PFSK-1 (cell line): ENCODE measurements around the gene CCDC183.

Experiments used
- FOXP2 ChIP-seq: optimal IDR thresholded peaks from 2 replicates; pipeline ENCODE3; 2011; ENCODE audit warnings: borderline replicate concordance, control low read depth, inconsistent platforms; ENCODE audit not compliant: insufficient read depth; ENCODE audit errors: extremely low read length, extremely low read depth
- POLR2AphosphoS5 ChIP-seq: IDR thresholded peaks from 2 replicates; pipeline ENCODE4 v1.6.1; 2012; ENCODE audit warnings: low read depth, mild to moderate bottlenecking, control low read depth, low read length, moderate library complexity
- SIN3A ChIP-seq: IDR thresholded peaks from 2 replicates; pipeline ENCODE4 v1.6.1; 2012; ENCODE audit warnings: mild to moderate bottlenecking, low read length, moderate library complexity, borderline replicate concordance; ENCODE audit not compliant: insufficient read depth
- TAF1 ChIP-seq: IDR thresholded peaks from 2 replicates; pipeline ENCODE4 v1.6.1; 2012; ENCODE audit warnings: low read length, control low read depth, borderline replicate concordance; ENCODE audit not compliant: insufficient read depth
- TF ChIP-seq, protein P1 (sequence below), 2 experiments: IDR thresholded peaks; 2 replicates each; pipeline versions ENCODE4 v1.6.1 to v1.8.0; 2011 to 2012; ENCODE audit warnings: low read depth in 2 of 2, low read length in 2 of 2, control low read depth in 1 of 2, inconsistent platforms in 1 of 2, mild to moderate bottlenecking in 1 of 2, moderate library complexity in 1 of 2; ENCODE audit not compliant: insufficient read depth in 1 of 2

Gene CCDC183

DNA sequence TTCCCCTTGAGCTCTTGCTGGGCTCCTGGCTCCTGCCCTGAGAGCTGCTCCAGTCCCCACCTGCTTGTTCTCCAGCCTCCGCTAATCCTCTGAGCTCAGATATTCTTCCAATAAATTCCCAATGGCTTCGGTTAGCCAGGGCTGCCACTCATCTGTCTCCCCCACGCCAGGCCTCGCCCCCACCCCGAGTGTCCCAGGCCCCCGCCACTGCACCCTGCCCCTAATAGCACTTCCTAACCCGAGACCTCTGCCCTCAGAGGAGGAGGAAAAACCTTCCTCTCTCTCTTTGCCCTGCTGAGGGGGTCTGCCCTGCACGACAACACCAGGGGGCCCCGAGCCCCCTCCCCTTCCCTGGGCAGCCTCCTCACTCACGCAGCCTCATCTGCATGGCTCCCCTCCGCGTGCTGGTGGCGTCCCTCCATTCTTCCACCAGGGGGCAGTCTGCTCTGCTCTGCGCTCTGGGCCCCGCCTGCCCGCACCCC, 26.4 kb upstream of the CCDC183 start:
- no peak for TF ChIP-seq TAF1
- peak; percentile 9 for TF ChIP-seq FOXP2
- TF ChIP-seq SIN3A: no peak
- TF ChIP-seq, protein P1, sequence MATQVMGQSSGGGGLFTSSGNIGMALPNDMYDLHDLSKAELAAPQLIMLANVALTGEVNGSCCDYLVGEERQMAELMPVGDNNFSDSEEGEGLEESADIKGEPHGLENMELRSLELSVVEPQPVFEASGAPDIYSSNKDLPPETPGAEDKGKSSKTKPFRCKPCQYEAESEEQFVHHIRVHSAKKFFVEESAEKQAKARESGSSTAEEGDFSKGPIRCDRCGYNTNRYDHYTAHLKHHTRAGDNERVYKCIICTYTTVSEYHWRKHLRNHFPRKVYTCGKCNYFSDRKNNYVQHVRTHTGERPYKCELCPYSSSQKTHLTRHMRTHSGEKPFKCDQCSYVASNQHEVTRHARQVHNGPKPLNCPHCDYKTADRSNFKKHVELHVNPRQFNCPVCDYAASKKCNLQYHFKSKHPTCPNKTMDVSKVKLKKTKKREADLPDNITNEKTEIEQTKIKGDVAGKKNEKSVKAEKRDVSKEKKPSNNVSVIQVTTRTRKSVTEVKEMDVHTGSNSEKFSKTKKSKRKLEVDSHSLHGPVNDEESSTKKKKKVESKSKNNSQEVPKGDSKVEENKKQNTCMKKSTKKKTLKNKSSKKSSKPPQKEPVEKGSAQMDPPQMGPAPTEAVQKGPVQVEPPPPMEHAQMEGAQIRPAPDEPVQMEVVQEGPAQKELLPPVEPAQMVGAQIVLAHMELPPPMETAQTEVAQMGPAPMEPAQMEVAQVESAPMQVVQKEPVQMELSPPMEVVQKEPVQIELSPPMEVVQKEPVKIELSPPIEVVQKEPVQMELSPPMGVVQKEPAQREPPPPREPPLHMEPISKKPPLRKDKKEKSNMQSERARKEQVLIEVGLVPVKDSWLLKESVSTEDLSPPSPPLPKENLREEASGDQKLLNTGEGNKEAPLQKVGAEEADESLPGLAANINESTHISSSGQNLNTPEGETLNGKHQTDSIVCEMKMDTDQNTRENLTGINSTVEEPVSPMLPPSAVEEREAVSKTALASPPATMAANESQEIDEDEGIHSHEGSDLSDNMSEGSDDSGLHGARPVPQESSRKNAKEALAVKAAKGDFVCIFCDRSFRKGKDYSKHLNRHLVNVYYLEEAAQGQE (IDR thresholded peaks at IDR 0.05; ENCODE audit: insufficient read depth in 1 of 2, low read depth in 2 of 2, low read length in 2 of 2): no peak
- no peak for TF ChIP-seq POLR2AphosphoS5

DNA sequence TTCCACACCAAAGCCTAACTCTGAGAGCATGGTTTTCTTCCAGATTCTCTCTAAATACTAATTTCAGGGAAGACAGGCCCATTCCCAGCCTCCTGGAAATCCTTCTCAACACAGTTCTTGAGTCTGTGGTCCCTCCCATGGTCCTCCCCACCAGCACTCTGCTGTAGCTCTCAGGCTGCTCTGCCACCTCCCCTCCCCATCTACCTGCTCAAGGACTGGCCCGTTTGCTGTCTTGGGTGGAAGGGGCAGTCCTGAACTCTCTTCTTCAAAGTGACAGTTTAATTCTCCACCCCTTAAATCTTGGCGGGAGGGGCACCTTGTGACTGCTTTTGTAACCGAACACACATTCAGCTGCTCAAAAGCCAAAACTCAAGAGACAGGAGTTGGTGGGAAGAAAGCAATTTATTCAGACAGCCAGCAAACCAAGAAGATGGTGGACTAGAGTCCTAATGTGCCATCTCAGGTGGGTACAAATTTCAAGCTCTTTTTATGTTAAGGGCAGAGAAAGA, 24.2 kb upstream of the CCDC183 start:
- TF ChIP-seq POLR2AphosphoS5 (no peak), TAF1 (no peak), SIN3A (no peak), FOXP2 (no peak)
- TF ChIP-seq, protein P1 (IDR thresholded peaks at IDR 0.05; ENCODE audit: insufficient read depth in 1 of 2, low read depth in 2 of 2, low read length in 2 of 2): no peak

DNA sequence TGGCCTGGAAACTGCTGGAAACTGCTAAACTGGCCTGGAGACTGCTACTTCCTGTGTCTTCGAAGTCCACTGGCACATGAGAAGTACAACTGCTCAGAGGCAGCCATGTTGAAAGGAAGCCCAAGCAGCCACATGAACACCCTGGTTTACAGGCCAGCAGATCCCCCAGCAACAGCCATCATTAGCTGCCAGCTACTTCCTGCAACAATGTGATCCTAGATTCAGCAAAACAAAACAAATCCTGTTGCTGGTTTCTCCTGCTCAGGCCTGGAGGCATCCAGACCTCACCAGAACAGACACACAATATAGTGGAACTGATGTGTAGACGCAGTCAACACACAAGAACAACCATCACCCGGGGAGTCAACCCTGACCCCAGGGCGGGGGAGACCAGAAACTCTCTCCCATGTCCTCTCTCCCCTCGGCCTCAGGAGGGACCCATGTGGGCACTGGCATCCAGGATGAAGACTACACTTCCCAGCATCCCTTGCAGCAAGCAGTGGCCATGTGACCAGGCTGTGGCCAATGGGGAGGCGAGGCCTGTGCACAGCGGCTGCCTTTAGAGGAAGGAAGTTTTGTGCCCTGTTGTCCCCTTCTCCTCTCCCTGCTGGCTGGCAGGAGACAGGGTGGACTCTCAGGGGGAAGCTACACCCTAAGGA, 22.6 kb upstream of the CCDC183 start:
- no peak for TF ChIP-seq SIN3A
- TF ChIP-seq TAF1: no peak
- TF ChIP-seq POLR2AphosphoS5: no peak
- TF ChIP-seq, protein P1 (IDR thresholded peaks at IDR 0.05; ENCODE audit: insufficient read depth in 1 of 2, low read depth in 2 of 2, low read length in 2 of 2): no peak
- TF ChIP-seq FOXP2: no peak

DNA sequence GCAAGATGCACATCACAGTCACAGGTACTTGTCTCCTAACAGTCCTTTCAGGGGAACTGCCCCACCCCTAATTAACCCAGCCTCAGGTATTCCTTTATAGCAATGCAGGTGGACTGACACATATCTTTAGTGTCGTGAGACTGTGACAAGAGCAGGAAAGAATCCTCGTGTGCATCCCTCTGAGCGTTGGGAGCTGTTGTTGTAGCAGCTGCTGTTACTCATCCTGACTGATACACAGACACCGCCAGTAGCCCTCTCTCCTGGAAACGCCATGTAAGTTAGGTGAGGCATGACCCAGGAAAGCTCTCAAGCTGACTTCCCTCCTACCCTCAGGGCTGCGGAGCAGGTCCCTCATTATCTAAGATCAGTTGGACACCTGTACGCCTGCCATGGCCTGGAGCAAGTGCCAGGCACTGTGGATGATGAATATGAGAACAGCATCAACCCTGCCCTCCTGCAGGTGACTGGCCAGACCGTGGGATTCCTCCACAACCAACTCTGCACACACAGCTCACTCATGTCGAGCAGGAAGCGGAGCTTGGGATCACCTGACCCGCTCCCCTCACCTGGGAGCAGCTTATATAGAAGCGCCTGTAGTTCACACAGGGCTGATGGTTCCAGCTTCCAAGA, 21.6 kb upstream of the CCDC183 start:
- TF ChIP-seq FOXP2 (no peak), SIN3A (no peak), TAF1 (no peak), POLR2AphosphoS5 (no peak)
- TF ChIP-seq, protein P1 (IDR thresholded peaks at IDR 0.05; ENCODE audit: insufficient read depth in 1 of 2, low read depth in 2 of 2, low read length in 2 of 2): no peak
